Hair follicular keratinocyte (primary cell): ENCODE results near the gene GOLGA6C. TPM values are rescaled to one million over a fixed set of nuclear protein-coding genes. Genes with fewer than 3 reads are reported as not detected.

ENCODE experiments used
- total RNA-seq: library from RNA; depleted of rRNA; stranded (reverse); fragments of >200 nt; gene quantifications from 2 replicates; pipeline ENCODE4 v1.2.3, GENCODE V29; 2015

GOLGA6C gene, protein sequence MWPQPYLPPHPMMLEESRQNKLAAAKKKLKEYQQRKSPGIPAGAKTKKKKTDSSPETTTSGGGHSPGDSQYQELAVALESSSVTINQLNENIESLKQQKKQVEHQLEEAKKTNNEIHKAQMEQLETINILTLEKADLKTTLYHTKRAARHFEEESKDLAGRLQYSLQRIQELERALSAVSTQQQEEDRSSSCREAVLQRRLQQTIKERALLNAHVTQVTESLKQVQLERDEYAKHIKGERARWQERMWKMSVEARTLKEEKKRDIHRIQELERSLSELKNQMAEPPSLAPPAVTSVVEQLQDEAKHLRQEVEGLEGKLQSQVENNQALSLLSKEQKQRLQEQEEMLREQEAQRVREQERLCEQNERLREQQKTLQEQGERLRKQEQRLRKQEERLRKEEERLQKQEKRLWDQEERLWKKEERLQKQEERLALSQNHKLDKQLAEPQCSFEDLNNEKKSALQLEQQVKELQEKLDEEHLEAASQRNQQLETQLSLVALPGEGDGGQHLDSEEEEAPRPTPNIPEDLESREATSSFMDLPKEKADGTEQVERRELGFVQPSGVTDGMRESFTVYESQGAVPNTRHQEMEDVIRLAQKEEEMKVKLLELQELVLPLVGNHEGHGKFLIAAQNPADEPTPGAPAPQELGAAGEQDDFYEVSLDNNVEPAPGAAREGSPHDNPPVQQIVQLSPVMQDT
- not detected in 2 replicates for total RNA-seq

DNA sequence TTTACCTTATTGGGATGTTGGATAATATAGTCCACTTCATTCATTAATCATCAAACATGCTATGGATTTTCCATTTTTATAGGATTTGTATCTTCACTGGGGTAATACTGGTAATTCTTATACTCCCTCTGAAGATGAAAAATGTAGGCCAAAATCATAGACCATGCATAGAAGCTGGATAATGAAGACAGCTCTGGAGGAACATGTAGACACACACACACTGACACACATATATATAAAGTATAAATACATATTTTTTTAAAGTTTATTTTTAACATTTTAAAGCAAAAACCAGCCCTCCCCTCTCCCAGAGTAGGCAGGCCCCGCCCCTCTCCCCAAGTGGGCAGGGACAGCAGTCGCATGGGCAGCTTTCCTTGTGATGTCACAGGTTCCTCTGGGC is at the start of gene GOLGA6C:
Gene GOLGA6C (plus strand): TSS at position 301 of the 400 bp plus-strand sequence. CDS start 265 bp downstream, outside the sequence.

DNA sequence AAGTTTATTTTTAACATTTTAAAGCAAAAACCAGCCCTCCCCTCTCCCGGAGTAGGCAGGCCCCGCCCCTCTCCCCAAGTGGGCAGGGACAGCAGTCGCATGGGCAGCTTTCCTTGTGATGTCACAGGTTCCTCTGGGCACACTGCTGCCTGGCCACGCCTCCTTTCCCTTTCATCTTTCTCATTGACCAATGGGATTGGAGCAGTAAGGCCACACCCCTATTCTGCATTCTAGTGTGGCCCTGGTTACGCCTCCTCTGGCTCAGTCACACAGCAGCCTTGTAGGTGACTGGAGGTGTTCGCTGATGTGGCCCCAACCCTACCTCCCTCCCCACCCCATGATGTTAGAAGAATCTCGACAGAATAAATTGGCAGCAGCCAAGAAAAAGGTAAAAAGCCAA is 24.4 kb downstream of the GOLGA6C start, which contains the start of gene GOLGA6D:
Gene GOLGA6D (plus strand): TSS at position 264 of the 400 bp plus-strand sequence. CDS start 41 bp downstream, at position 305.

Other genes with a start within 250 kb of the GOLGA6C start
- gene PPCDC, start 234.7 kb upstream of the GOLGA6C start, total RNA-seq, result 10.5 and 30.1 TPM in 2 replicates
- 8.6 and 11.2 TPM in 2 replicates for gene C15orf39, start 56.5 kb upstream of the GOLGA6C start, total RNA-seq
- gene GOLGA6D, start 24.5 kb downstream of the GOLGA6C start, total RNA-seq, result not detected in 2 replicates
- gene COMMD4, start 77.7 kb downstream of the GOLGA6C start, total RNA-seq, result 76.2 and 115 TPM in 2 replicates
- 3.0 and 7.7 TPM in 2 replicates for gene NEIL1, start 88.7 kb downstream of the GOLGA6C start, total RNA-seq
- 35.4 and 59.5 TPM in 2 replicates for gene MAN2C1, start 110.3 kb downstream of the GOLGA6C start, total RNA-seq
- 17.0 and 32.2 TPM in 2 replicates for gene SIN3A, start 193.4 kb downstream of the GOLGA6C start, total RNA-seq